HEK293 (cell line): ENCODE measurements around the gene RAP2B.

Experiments
- CTCF ChIA-PET: fragments of 350-600 bp; formaldehyde crosslinking; extraction: SDS; loops from one replicate; lab custom pipeline; 2021; ENCODE audit warnings: antibody characterized with exemption; lab: Yijun Ruan, JAX
- POLR2A ChIA-PET: fragments of 300-600 bp; formaldehyde crosslinking; extraction: SDS; loops from one replicate; lab custom pipeline; 2020; ENCODE audit warnings: antibody characterized with exemption, inconsistent platforms; lab: Yijun Ruan, JAX
- H3K27ac ChIP-seq: fragments of 200-500 bp; sonication (Bioruptor generic); 2 replicates; pipeline ENCODE4 v1.5.1; 2014; ENCODE audit warnings: low read depth, low read length, control low read depth, inconsistent platforms; ENCODE audit errors: extremely low read depth
- H3K36me3 ChIP-seq, 2 experiments: fragments of 200-500 bp in 1 of 2; sonication (Bioruptor generic) in 1 of 2; 1 replicate in 1 of 2; 2 replicates in 1 of 2; pipeline ENCODE4 v1.5.1; 2014 to 2017; ENCODE audit warnings: inconsistent platforms in 2 of 2, low read length in 2 of 2; ENCODE audit not compliant: control insufficient read depth in 2 of 2, insufficient read depth in 1 of 2
- H3K4me1 ChIP-seq: fragments of 200-500 bp; sonication (Bioruptor generic); 2 replicates; pipeline ENCODE4 v1.5.1; 2014; ENCODE audit warnings: mild to moderate bottlenecking, low read length, inconsistent platforms; ENCODE audit not compliant: control insufficient read depth, insufficient read depth
- H3K4me3 ChIP-seq: 2 replicates; pipeline ENCODE4 v1.5.1; 2011; ENCODE audit warnings: low read depth, mild to moderate bottlenecking, control low read depth, low read length, moderate library complexity
- H3K9me3 ChIP-seq: fragments of 200-500 bp; sonication (Bioruptor generic); 2 replicates; pipeline ENCODE4 v1.5.1; 2014; ENCODE audit warnings: low read depth, low read length, inconsistent platforms; ENCODE audit not compliant: control insufficient read depth, insufficient read depth
- BCL11A ChIP-seq: fragments of 450-650 bp; formaldehyde crosslinking; IDR thresholded peaks from 2 replicates; pipeline ENCODE4 v1.5.1; 2016; ENCODE audit warnings: low read depth, missing biosample characterization, missing genetic modification characterization
- BCL11B ChIP-seq: fragments of 450-650 bp; formaldehyde crosslinking; IDR thresholded peaks from 2 replicates; pipeline ENCODE4 v1.5.1; 2016; ENCODE audit warnings: low read depth, missing biosample characterization, missing genetic modification characterization
- BCL6B ChIP-seq: fragments of 450-650 bp; formaldehyde crosslinking; IDR thresholded peaks from 2 replicates; pipeline ENCODE4 v1.5.1; 2017; ENCODE audit warnings: missing biosample characterization, missing genetic modification characterization
- ELK4 ChIP-seq: IDR thresholded peaks from 2 replicates; pipeline ENCODE4 v1.6.1; 2011; ENCODE audit warnings: mild to moderate bottlenecking, low read depth, low read length, borderline replicate concordance
- HOXA7 ChIP-seq: sonication (generic); formaldehyde crosslinking; IDR thresholded peaks from 2 replicates; pipeline ENCODE4 v1.8.1; 2022; ENCODE audit warnings: missing genetic modification reagents, borderline replicate concordance
- HOXC10 ChIP-seq: sonication (generic); formaldehyde crosslinking; IDR thresholded peaks from 2 replicates; pipeline ENCODE4 v1.8.1; 2023; ENCODE audit warnings: mild to moderate bottlenecking, missing genetic modification reagents
- REPIN1 ChIP-seq: fragments of 450-650 bp; formaldehyde crosslinking; IDR thresholded peaks from 2 replicates; pipeline ENCODE4 v1.5.1; 2017; ENCODE audit warnings: missing biosample characterization, missing genetic modification characterization, low read depth
- SETDB1 ChIP-seq: IDR thresholded peaks from one replicate; pipeline ENCODE4 v1.6.1; 2017; ENCODE audit warnings: mild to moderate bottlenecking, low read length, moderate library complexity, mixed read lengths; ENCODE audit not compliant: insufficient read length
- ZBTB7A ChIP-seq: fragments of 450-650 bp; formaldehyde crosslinking; IDR thresholded peaks from 2 replicates; pipeline ENCODE4 v1.5.1; 2016; ENCODE audit warnings: low read depth, missing biosample characterization, missing genetic modification characterization
- ZEB2 ChIP-seq: fragments of 450-650 bp; formaldehyde crosslinking; IDR thresholded peaks from 2 replicates; pipeline ENCODE4 v1.5.1; 2016; ENCODE audit warnings: missing biosample characterization, missing genetic modification characterization
- ZNF132 ChIP-seq: fragments of 450-650 bp; formaldehyde crosslinking; IDR thresholded peaks from 2 replicates; pipeline ENCODE4 v1.5.1; 2017; ENCODE audit warnings: missing biosample characterization, missing genetic modification characterization, borderline replicate concordance
- ZNF138 ChIP-seq: fragments of 450-650 bp; formaldehyde crosslinking; IDR thresholded peaks from 2 replicates; pipeline ENCODE4 v1.5.1; 2016; ENCODE audit warnings: missing biosample characterization, missing genetic modification characterization, borderline replicate concordance
- ZNF2 ChIP-seq: fragments of 450-650 bp; formaldehyde crosslinking; IDR thresholded peaks from 2 replicates; pipeline ENCODE4 v1.5.1; 2016; ENCODE audit warnings: missing biosample characterization, missing genetic modification characterization
- ZNF223 ChIP-seq: fragments of 450-650 bp; formaldehyde crosslinking; IDR thresholded peaks from 2 replicates; pipeline ENCODE4 v1.5.1; 2016; ENCODE audit warnings: missing biosample characterization, missing genetic modification characterization
- ZNF341 ChIP-seq: fragments of 450-650 bp; formaldehyde crosslinking; IDR thresholded peaks from 2 replicates; pipeline ENCODE4; 2016; ENCODE audit warnings: low read depth, missing biosample characterization, missing genetic modification characterization
- ZNF423 ChIP-seq: fragments of 450-650 bp; formaldehyde crosslinking; IDR thresholded peaks from 2 replicates; pipeline ENCODE4 v1.5.1; 2016; ENCODE audit warnings: missing biosample characterization, missing genetic modification characterization
- ZNF426 ChIP-seq: fragments of 450-650 bp; formaldehyde crosslinking; IDR thresholded peaks from 2 replicates; pipeline ENCODE4 v1.5.1; 2017; ENCODE audit warnings: missing biosample characterization, missing genetic modification characterization, mild to moderate bottlenecking, inconsistent platforms, moderate library complexity
- ZNF473 ChIP-seq: fragments of 450-650 bp; formaldehyde crosslinking; IDR thresholded peaks from 2 replicates; pipeline ENCODE4 v1.5.1; 2017; ENCODE audit warnings: missing biosample characterization, missing genetic modification characterization
- ZNF48 ChIP-seq: fragments of 450-650 bp; formaldehyde crosslinking; IDR thresholded peaks from 2 replicates; pipeline ENCODE4 v1.5.1; 2016; ENCODE audit warnings: missing biosample characterization, missing genetic modification characterization
- ZNF610 ChIP-seq: fragments of 450-650 bp; formaldehyde crosslinking; IDR thresholded peaks from 2 replicates; pipeline ENCODE4 v1.5.1; 2016; ENCODE audit warnings: missing biosample characterization, missing genetic modification characterization, borderline replicate concordance
- ZNF624 ChIP-seq: fragments of 450-650 bp; formaldehyde crosslinking; IDR thresholded peaks from 2 replicates; pipeline ENCODE4 v1.5.1; 2017; ENCODE audit warnings: missing biosample characterization, missing genetic modification characterization
- ZNF658 ChIP-seq: fragments of 450-650 bp; formaldehyde crosslinking; IDR thresholded peaks from 2 replicates; pipeline ENCODE4; 2016; ENCODE audit warnings: missing biosample characterization, missing genetic modification characterization
- TF ChIP-seq, protein P1 (sequence below): fragments of 450-650 bp; formaldehyde crosslinking; IDR thresholded peaks from 2 replicates; pipeline ENCODE4 v1.5.1; 2016; ENCODE audit warnings: missing biosample characterization, missing genetic modification characterization

The RAP2B gene

DNA sequence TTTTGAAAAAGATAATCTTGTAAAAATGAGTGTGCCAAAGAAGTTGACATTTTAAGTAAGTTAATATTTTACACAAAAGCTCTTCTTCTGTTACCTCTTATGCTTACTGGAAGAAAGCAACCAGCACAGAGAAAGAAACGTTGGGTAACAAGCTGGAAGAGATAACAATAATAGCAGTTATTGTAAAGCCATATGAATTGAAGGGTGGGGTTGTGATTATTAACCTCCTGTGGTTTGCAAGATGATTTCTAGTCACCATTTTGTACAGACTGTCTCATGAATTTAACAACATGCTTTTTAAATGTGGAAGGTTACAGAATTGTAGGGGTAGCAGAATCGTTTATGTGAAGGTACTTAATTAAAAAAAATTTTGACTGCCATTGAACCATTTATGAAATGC is 9.2 kb downstream of the RAP2B start (continued):
- TF ChIP-seq BCL11B (tag by site-specific recombination) (no peak), REPIN1 (tag by site-specific recombination) (no peak), SETDB1 (no peak), BCL6B (tag by site-specific recombination) (no peak), ZNF473 (tag by site-specific recombination) (no peak), HOXC10 (no peak), HOXA7 (no peak)

GRCh38 chr3:153171918-153172317 is 9.9 kb downstream of the RAP2B start:
- ChIA-PET CTCF (interaction anchor here (0.6 kb wide), 2 partner anchors 15 to 148 kb away, joined by 3 read pairs; no protein-coding TSS in a partner anchor), POLR2A (no interaction called here)
- no peaks in the 10 kb centered on the region for H3K9me3 ChIP-seq
- no peak overlapping the region for H3K4me3 ChIP-seq
- H3K4me1 ChIP-seq: no peaks in the 10 kb centered on the region
- no peaks in the 10 kb centered on the region for H3K36me3 ChIP-seq
- TF ChIP-seq ZNF341 (no peak), ZNF138 (tag by site-specific recombination) (no peak), ZNF48 (tag by site-specific recombination) (no peak), ZNF426 (tag by site-specific recombination) (no peak), ZNF610 (tag by site-specific recombination) (no peak), ELK4 (no peak), ZBTB7A (tag by site-specific recombination) (no peak), ZNF223 (tag by site-specific recombination) (no peak), ZNF658 (tag by site-specific recombination) (no peak), BCL11A (tag by site-specific recombination) (no peak), ZEB2 (tag by site-specific recombination) (no peak), ZNF423 (tag by site-specific recombination) (no peak), ZNF132 (tag by site-specific recombination) (no peak), ZNF2 (tag by site-specific recombination) (no peak), ZNF624 (tag by site-specific recombination) (no peak), HOXC10 (no peak)
- TF ChIP-seq, protein P1, sequence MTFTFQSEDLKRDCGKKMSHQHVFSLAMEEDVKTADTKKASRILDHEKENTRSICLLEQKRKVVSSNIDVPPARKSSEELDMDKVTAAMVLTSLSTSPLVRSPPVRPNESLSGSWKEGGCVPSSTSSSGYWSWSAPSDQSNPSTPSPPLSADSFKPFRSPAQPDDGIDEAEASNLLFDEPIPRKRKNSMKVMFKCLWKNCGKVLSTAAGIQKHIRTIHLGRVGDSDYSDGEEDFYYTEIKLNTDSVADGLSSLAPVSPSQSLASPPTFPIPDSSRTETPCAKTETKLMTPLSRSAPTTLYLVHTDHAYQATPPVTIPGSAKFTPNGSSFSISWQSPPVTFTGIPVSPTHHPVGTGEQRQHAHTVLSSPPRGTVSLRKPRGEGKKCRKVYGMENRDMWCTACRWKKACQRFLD (tag by site-specific recombination): no peak
- TF ChIP-seq, all 188 proteins: peak for 0
- H3K27ac ChIP-seq: no peak overlapping the region
